Peyer's patch (tissue), 4 donors: ENCODE measurements around the gene SCFD1.

Experiments used
- POLR2A ChIP-seq, 2 donors: fragments of 450-650 bp; IDR thresholded peaks; one replicate each; pipeline ENCODE4 v1.5.1; 2017; ENCODE audit warnings: antibody characterized with exemption in 2 of 2, mild to moderate bottlenecking in 2 of 2, moderate library complexity in 2 of 2
- TF ChIP-seq, protein P1 (sequence below), 6 experiments: fragments of 450-650 bp in 4 of 6; fragments of 200-600 bp in 2 of 6; sonication (generic) in 1 of 6; IDR thresholded peaks; one replicate each; pipeline ENCODE4 v1.5.1; 2017 to 2019; ENCODE audit warnings: antibody characterized with exemption in 6 of 6, mild to moderate bottlenecking in 3 of 6, moderate library complexity in 1 of 6

DNA sequence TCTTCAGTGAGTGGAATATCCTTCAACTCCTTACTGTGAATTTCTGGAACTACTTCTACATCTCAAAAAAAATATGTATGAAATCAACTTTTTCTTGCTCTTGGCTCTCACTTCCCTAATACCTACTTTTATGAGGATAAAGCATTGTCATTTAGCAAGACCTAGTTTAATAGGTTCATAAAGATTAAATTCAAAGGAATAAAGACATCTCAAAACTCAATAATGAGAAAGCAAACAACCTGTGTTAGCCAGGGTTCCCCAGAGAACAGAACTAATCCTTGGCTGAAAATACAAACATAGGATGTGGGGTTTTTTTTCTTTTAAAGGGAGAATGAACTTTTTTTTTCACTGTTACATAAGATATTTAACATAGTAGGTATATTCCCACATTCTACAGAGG, 57.9 kb downstream of the SCFD1 start:
- no peak for TF ChIP-seq POLR2A (IDR thresholded peaks at IDR 0.05)
- TF ChIP-seq, protein P1, sequence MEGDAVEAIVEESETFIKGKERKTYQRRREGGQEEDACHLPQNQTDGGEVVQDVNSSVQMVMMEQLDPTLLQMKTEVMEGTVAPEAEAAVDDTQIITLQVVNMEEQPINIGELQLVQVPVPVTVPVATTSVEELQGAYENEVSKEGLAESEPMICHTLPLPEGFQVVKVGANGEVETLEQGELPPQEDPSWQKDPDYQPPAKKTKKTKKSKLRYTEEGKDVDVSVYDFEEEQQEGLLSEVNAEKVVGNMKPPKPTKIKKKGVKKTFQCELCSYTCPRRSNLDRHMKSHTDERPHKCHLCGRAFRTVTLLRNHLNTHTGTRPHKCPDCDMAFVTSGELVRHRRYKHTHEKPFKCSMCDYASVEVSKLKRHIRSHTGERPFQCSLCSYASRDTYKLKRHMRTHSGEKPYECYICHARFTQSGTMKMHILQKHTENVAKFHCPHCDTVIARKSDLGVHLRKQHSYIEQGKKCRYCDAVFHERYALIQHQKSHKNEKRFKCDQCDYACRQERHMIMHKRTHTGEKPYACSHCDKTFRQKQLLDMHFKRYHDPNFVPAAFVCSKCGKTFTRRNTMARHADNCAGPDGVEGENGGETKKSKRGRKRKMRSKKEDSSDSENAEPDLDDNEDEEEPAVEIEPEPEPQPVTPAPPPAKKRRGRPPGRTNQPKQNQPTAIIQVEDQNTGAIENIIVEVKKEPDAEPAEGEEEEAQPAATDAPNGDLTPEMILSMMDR (IDR thresholded peaks at IDR 0.05) = no peak
